Measurements from ENCODE around the gene P4HA1. TPM values are rescaled to one million over a fixed set of nuclear protein-coding genes. Genes with fewer than 3 reads are reported as not detected.

The P4HA1 gene
- total RNA-seq, 1 donor from 2014 or later: 29.8 TPM

DNA sequence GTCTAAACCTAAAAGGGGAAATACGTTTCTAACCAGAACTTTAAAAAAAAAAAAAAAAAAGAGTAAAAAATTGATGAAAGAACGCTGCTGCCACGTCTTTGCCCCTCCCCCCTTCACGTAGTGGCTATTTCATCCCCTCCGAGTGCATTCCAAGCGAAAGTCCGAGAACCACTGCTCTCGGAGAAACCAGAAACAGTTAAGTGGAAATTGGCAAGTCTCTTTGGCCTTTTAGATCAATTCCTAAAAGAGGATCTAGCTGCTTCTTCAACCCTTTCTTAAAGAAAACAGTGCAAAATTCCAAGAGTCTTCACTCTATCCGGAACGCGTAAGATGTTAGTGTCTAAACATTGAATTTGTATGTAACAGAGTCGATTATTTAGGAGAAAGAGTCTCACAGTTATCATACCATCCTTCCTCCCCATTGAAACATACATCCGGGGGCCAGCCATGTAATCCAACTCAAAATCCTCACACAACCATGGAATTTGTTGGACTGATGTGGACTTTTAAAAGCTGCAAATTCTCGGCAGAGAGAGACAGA lies 1.1 kb downstream of the P4HA1 start:
- no peak for FAIRE-seq
- DNase-seq (ENCODE audit: low spot score in 2 of 2): peak in 1 of 2 donors; percentile 28

DNA sequence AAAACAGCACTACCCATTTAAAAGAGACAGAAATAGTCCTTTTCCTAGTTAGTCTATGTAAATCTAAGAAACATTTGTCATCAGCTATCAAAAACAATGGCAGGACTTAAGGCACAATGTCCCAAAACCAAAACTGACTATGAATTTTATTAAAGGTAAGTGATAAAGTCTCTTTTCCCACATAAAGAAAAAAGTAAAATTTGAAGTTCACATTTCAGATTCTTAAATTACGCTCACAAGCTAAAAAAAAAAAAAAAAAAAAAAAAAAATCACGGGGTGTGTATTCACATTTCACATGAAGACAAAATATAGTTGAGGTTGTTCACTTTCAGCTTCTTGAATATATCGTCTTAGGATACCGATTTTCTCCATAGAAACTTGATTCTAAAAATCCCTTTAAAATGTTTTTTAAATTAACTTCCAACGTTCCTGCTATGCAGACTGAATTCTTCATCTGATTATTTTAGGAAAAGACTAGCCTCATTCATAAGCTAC lies 1.6 kb downstream of the P4HA1 start:
- no peak for DNase-seq (ENCODE audit: low spot score in 2 of 2)
- FAIRE-seq: no peak

DNA sequence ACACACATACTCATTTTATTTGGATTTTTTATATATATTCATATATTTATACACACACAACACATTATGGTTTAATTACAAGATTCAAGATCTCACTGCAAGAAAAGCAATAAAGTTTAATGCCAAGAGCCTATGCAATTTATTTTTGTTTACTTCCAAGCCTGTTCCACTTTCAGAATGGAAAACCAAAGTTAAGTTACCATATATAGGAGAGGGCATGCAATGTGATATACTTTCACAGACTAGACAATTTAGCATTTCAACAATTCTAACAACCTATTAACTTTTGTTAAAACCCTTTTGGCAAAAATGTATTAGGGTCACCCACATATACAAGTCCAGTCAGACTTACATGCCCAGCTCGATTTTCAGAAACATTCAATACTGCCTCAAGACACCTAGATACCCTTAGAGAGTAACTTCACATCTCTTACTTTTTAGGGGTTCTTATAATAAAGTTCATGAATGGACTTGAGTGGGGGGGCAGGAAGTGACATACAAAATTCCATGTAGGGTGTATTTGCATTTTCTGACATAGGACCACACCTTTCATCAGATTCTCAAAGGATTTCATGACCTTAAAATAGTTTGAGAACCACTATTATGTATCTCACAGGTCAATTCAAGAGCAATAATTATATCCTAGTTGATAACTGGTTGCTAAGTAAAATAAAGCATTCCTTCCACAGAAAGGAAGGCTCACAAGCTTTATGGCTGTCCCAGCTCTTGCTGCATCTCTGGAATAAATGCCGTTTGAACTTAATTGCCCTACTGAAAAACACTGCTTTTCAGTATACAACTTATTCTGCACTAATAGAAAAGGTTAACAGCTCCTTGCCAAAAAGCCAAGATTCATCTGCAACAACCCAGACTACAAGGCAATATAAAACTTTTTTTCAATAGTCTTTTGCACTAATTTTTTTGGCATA lies 2.5 kb downstream of the P4HA1 start:
- DNase-seq (ENCODE audit: low spot score in 2 of 2) (no peak), FAIRE-seq (no peak)

DNA sequence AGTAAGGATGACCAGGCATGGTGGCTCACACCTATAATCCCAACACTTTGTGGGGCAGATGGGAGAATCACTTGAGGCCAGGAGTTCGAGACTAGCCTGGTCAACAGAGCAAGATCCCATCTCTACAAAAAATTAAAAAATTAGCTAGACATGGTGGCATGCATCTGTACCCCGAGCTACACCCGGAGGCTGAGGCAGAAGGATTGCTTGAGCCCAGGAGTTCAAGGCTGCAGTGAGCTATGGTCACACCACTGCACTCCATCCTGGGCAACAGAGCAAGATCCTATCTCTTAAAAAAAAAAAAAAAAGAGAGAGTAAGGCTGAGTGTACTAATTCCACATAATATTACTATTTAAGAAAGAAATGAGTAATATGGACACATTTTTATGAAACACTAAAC lies 3.8 kb downstream of the P4HA1 start:
- DNase-seq (ENCODE audit: low spot score in 2 of 2) (no peak), FAIRE-seq (no peak)

DNA sequence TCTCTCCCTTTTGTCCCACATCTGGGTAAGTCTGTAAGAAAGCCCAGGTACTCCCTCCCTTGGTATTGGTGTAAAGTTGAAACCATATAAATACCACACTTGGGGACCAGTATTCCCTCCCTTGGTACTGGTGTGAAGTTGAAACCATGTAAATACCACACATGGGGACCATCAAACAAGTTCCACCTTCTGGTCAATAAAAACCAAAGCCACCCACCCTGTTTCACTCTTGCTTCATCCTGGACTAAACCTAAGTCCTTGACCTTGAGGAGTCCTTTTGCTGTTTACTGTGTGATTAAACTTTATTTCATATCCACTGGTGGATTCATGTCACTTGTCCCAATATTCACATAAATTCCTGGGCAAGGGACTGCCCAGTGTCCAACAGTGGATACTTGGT lies 8.4 kb downstream of the P4HA1 start:
- DNase-seq (ENCODE audit: low spot score in 2 of 2) (no peak), FAIRE-seq (no peak)

DNA sequence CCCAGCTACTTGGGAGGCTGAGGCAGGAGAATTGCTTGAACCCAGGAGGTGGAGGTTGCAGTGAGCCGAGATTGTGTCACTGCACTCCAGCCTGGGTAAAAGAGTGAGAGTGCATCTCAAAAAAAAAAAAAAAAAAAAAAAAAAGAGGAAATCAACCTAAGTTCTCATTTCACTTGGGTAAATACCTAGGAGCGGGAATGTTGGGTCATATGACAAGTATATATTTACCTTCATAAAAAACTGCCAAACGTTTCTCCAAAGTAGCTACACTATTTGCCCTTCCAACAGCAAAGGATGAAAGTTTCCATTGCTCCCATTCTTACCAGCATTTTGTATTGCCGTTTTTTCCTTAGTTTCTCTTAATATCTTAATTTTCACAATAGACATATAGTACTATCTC lies 9.8 kb downstream of the P4HA1 start:
- DNase-seq (ENCODE audit: low spot score in 2 of 2) (no peak), FAIRE-seq (no peak)

DNA sequence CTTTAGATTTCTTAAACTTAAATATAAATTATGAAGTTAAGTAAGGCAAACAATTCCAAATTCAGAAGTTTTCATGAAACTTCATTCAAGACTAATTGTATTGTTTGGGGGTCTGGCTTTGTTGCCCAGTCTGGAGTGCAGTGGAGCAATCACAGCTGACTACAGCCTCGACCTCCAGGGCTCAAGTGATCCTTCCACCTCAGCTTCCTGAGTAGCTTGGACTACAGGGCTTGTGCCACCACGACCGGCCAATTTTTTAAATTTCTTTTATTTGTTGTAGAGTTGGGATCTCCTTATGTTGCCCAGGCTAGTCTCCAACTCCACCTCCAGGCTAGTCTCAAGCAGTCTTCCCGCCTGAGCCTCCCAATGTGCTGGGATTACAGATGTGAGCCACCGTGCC lies 12.5 kb downstream of the P4HA1 start:
- FAIRE-seq (no peak), DNase-seq (ENCODE audit: low spot score in 2 of 2) (no peak)

DNA sequence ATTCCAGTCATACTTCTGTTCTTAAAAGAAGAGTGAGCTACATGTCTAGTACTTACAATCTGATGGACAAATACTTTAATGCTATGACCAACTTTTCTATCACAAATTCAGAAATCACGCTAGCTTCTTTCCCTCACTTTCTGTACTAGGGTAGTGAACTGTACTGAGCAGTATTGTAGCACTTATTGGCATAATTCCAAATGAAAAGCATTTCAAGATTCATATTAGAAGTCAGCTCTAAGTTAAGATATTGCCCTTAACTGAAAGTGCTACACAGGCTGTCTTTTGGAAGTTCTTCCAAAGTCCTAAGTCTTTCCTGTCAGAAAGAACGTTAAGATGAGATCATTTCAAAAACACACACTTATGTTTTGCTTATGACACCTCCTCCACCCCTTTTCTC lies 13.4 kb downstream of the P4HA1 start:
- DNase-seq (ENCODE audit: low spot score in 2 of 2) (no peak), FAIRE-seq (no peak)

DNA sequence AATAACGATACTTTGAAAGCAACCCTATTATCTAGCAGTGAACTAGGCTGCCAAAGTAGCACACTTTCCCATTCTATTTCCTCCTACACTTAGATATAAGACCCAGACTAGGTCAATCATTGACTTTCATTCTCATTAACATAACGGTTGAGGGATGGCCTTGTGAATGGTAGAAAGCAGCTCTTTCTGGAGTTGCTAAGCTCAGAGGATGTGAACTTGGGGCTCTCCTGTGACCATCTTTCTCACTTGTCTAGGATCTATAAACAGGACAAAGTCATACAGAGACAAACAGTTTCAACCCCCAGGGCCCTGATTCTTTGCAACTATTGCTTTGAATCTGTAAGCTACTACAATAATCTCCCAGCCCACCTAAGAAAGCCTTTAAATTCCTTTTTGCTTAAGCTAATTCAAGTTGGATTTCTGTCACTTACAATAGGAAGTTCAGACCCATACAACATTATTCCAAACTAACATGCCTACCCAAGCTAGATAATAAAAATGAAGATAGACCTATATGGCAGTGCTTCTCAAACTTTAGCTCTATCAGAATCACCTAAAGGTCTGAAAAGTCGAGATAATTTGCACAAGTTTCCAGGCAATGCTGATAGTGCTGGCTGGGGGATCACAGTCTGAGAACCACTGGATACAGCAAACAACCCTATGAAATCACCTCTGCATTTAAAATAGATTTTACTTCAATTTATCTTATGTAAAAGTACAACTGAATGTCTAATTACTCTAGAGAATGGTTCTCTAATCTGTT lies 16.7 kb downstream of the P4HA1 start:
- no peak for FAIRE-seq
- DNase-seq (ENCODE audit: low spot score in 2 of 2): no peak

DNA sequence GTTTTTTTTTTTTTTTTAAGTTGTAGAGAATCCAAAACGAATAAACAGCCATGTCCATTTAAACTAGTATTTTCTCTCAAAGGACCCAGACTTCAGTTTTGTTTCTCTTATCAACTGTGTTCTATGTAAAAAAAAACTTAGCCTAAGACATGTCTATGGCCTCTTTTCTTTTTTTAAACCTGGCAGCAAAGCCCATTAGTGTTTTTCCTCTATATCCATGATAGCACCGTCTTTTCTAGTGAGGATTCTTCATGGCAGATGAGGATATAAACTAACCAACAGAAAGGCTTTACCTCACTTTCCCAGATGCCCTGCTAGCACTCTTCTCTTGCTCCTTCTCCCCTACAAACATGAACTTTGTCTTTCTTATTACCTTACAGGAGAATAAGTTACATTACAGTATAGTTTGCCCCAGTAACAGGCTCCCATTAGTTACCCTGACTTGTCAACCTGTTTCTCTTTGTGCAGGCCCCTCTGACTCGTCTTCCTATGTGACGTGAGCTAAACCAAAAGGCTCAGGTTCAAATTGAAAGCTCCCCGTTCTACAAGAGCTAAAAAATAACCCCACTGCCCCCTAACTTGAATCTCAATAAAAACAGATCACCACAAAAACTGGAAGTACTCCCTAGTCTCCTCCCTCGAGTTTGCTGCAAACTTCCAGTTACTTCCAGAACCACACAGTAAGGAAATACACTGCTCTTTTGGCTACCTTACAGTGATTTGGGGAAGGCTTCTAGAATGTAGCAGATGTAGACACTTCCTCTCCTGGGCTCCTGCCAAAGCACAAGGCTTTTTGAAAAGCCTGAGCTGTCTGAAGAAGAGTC lies 20.1 kb downstream of the P4HA1 start:
- no peak for FAIRE-seq

DNA sequence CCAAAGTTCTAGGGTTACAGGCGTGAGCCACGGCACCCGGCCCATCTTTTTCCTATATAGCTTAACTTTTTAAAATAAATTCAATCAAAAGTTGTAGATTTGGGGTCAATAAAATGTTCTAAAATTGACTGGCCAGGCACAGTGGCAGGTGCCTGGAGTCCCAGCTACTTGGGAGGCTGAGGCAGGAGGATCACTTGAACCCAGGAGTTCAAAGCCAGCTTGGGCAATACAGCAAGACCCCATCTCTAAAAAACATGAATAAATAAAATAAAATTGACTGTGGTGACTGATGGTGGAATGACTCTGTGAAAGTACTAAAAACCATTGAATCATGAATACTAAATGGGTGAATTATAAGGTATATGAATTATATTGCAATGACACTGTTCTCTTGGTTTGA lies 20.8 kb downstream of the P4HA1 start:
- FAIRE-seq (no peak), DNase-seq (ENCODE audit: low spot score in 2 of 2) (no peak)

More for the DNA sequence above, 20.1 kb downstream of the P4HA1 start:
- DNase-seq (ENCODE audit: low spot score in 2 of 2): peak in 1 of 2 donors; percentile 29

DNA sequence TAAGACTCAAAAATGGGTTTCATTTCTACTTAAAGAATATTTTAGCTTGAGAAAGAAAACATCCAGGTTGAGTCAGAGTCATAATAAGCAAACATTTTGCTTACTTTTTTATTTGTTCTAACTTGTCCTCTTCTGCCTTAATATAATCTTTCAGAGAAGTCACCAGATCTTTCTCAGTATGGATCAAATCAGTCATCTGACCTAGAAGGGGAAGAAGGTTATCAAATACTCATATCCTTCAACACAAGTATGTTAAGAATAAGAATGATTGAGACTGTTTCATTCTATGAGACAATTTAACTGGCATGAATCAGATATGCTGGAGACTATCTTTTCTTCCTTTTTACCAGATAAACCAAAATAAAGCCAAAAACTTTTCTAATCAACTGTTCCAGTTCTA lies 23.0 kb downstream of the P4HA1 start:
- no peak for FAIRE-seq
- DNase-seq (ENCODE audit: low spot score in 2 of 2): no peak

DNA sequence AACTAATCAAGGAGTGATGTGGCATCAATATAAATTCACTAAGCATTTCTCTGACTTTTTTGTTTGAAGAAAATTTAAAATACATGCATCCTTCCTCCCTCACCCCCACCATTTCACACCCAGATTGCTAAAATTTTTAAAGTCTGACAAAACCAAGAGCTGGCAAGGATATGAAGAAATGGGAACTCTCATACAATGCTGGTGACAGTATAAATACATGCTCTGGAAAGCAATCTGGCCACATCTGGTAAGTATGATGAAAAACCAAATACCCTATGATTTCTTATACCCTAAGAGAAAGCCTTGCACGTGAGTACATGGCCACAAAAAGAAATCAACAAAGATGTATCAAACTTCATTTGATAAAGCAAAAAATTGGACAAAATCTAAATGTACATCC lies 31.2 kb downstream of the P4HA1 start:
- DNase-seq (ENCODE audit: low spot score in 2 of 2) (no peak), FAIRE-seq (no peak)

DNA sequence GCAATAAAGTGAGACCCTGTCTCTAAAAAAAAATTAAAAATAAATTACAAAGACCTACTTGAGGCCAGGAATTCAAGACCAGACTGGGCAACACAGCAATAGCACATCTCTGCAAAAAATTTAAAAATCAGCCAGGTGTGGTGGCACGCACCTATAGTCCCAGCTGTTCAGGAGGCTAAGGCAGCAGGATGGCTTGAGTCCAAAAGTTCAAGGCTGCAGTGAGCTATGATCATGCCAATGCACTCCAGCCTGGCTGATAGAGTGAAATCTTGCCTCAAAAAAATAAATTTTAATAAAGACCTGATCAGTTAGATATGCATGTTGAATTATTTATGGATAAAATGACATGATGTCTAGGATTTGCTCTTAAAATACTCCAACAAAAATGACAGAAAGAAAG lies 34.9 kb downstream of the P4HA1 start:
- no peak for DNase-seq (ENCODE audit: low spot score in 2 of 2)
- FAIRE-seq: no peak

DNA sequence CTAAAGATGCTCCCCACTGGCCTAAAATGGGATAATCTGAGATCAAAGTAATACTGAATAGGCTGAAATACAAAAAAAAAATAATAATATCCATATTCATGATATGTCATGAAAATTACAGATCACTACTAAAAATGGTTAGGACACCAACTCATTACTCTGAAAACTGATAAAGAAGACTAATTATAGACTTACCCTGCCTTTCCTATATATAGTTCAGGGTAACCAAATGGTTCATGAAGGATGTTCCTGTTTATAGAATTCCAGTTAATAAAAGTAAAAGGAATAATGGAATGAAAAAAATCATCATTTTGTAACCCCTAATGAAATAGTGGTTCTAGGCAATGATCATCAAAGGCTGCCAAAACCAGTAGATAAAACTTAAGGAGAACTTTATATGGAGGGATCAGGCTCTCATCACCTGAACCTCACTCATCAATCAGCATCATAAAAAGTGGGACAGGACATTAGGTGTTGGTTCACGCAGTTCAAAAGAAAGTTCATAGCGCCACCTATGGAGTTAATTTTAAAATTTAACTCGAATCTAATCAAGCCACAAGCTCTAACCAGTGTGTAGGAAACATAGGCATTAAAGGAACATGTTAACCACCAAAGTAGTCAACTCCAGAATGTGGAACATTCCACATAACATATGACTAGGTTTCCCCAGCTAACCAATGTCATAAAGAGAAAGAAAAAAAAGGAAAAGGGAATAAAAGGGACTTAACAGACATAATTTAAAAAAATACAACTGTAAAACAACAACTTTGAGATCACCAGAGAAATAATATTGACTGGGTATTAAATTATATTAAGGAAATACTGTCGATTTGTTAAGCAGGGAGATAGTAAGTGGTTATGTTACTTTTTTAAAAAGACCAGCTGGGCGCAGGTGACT lies 35.7 kb downstream of the P4HA1 start:
- DNase-seq (ENCODE audit: low spot score in 2 of 2) (peak in 1 of 2 donors; percentile 15), FAIRE-seq (no peak)

DNA sequence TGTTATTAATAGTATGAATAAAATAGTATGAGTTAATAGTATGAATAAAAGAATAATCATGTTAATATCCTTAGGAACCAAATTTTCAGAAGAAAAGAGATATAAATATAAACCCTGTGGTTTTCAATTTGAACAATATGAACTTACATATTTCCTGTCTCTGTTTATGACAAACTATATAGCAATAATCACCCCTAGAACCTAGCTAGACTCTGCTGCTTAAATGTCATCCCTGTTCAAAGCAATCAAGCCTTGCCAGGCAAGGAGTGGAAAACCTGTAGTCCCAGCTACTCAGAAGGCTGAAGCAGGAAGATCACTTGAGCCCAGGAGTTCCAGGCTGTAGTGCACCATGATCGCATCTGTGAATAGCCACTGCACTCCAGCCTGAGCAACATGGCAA lies 36.5 kb downstream of the P4HA1 start:
- FAIRE-seq (no peak), DNase-seq (ENCODE audit: low spot score in 2 of 2) (no peak)

DNA sequence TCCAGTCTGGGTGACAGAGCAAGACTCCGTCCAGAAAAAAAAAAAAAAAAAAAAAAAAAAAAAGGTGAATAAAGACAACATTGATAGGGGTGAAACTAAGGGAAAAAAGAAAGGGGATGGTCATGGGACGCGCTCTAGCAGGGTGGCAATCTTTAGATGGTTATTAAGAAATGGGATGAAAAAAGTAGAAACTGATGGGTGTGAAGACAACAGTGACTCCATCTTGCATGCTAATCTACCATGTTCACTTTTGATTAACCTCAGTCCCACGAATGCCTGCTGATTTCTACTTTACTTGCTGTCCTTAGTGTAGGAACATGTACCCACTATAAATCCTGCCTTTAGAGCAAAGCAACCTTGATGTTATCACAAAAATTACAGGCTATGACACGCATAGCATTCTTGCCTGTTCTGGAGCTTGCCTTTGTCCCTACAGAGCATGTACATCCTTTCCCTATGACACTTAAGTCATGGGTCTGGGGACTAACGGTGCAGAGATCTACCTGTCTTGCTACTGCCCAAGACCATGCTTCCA lies 38.5 kb downstream of the P4HA1 start:
- FAIRE-seq (no peak), DNase-seq (ENCODE audit: low spot score in 2 of 2) (no peak)

DNA sequence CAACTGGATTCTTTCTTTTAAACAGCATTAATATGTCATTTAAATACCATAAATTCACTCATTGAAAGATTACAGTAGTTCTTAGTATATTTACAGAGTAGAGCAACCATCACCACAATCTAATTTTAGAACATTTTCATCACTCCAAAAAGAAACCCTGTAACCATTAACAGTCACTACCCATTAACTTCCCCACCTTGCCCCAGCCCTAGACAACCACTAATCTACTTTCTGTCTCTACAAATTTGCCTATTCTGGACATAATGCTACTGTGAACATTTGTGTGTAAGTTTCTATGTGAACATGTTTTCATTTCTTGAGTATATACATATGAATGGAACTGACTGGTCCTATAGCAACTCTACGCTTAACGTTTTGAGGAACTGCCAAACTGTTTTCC lies 42.4 kb downstream of the P4HA1 start:
- no peak for DNase-seq (ENCODE audit: low spot score in 2 of 2)
- no peak for FAIRE-seq

DNA sequence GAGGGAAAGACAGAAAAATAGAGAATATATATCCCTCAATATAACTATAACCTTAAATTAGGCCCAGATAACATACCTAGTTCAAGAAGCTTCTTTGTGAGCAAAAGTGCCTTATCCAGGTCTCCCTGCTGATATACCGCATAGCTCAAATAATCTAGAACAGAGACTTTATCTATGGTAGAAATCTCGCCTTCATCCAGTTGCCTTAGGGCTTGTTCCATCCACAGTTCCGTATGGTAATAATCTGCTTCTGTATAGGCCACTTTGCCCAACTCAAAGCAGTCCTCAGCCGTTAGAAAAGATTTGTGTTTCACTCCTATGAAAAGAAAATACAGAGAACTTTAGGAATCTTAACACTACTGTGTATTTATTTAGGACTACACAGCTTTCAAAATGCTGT lies 43.4 kb downstream of the P4HA1 start:
- DNase-seq (ENCODE audit: low spot score in 2 of 2) (no peak), FAIRE-seq (no peak)
